ENCODE measurements around the gene LAMC3. TPM values are rescaled to one million over a fixed set of nuclear protein-coding genes. Genes with fewer than 3 reads are reported as not detected.

Gene LAMC3
- total and polyA plus RNA-seq, 8 donors = 0.61 to 9.6 (median 0.93) TPM; not detected in 1

- intact Hi-C loops (cut with DNase I; ENCODE audit: low total_unique reads) = no loop called here
- no peak for DNase-seq
- WGBS, 5 donors = 89 to 98% (median 93%) methylated on average over 3 of the region's 3 CpGs
- Histone ChIP-seq H3K27ac (no peak overlapping the region), H3K36me3 (peaks cover 77 to 100% (median 96%) of the 10 kb centered on the region in 4 donors), H3K27me3 (no peaks in the 10 kb centered on the region), H3K4me3 (no peak overlapping the region), H3K9me3 (no peaks in the 10 kb centered on the region), H3K4me1 (no peaks in the 10 kb centered on the region)
- no peak for TF ChIP-seq POLR2A (IDR thresholded peaks at IDR 0.05)
- TF ChIP-seq POLR2AphosphoS5 (IDR thresholded peaks at IDR 0.05) = no peak
- TF ChIP-seq CTCF (IDR thresholded peaks at IDR 0.05) = no peak
Measured at GRCh38 chr9:131142160-131142559, 133.2 kb downstream of the LAMC3 start.

Small RNAs within 50 kb of the gene (small RNA-seq; reads per million reads assigned to genes)
- gene RF00322 (0 reads per million in 4 donors), gene RNU6-881P (0 reads per million in 4 donors)

Other genes starting within 250 kb of the LAMC3 start
- gene ABL1, start 173.9 kb upstream of the LAMC3 start, total RNA-seq = 10 to 100 TPM; 36.2 to 95.9 (median 61.4) TPM
- gene ABL1, start 173.9 kb upstream of the LAMC3 start, polyA plus RNA-seq = 10 to 100 TPM; 19.0 to 34.2 (median 31.0) TPM
- not detected for gene QRFP, start 112.4 kb upstream of the LAMC3 start, total RNA-seq
- gene QRFP, start 112.4 kb upstream of the LAMC3 start, polyA plus RNA-seq = not detected
- 1 to 10 TPM in 1 of 5 donors, under 1 TPM in 1, not detected in 3; 0.18 to 6.4 TPM for gene FIBCD1, start 69.9 kb upstream of the LAMC3 start, total RNA-seq
- under 1 TPM in 2 of 3 donors, not detected in 1; 0.20 to 0.61 TPM for gene FIBCD1, start 69.9 kb upstream of the LAMC3 start, polyA plus RNA-seq
- gene AIF1L, start 87.4 kb downstream of the LAMC3 start, total RNA-seq = 10 to 100 TPM in 2 of 5 donors, 1 to 10 TPM in 1, not detected in 2; 1.2 to 18.4 (median 10.9) TPM
- gene AIF1L, start 87.4 kb downstream of the LAMC3 start, polyA plus RNA-seq = 10 to 100 TPM in 1 of 3 donors, 1 to 10 TPM in 2; 3.8 to 10.9 (median 7.2) TPM
- 100 to 1,000 TPM in 1 of 5 donors, 10 to 100 TPM in 4; 34.4 to 111 (median 67.9) TPM for gene NUP214, start 116.4 kb downstream of the LAMC3 start, total RNA-seq
- gene NUP214, start 116.4 kb downstream of the LAMC3 start, polyA plus RNA-seq = 10 to 100 TPM; 21.7 to 29.3 (median 25.1) TPM

All from stomach (tissue), 9 donors.